ENCODE data around the gene PI3.

GRCh38 chr20:45136911-45137310, 37.8 kb upstream of the PI3 start:
- TF ChIP-seq CTCF (IDR thresholded peaks at IDR 0.05): no peak
- TF ChIP-seq POLR2A (IDR thresholded peaks at IDR 0.05): no peak
- no peak for TF ChIP-seq POLR2AphosphoS5 (IDR thresholded peaks at IDR 0.05)

All from breast epithelium (tissue), 3 donors.